IPS-18c (cell line): ENCODE results near the gene DUXA.
"Not testable (repeated sequence)": the region's sequence is repeated elsewhere in the genome, so short reads cannot be mapped to it uniquely, and the experiment has no call there.

Source experiments
- H3K4me3 ChIP-seq: 2 replicates; pipeline ENCODE4 v1.7.0; 2013; ENCODE audit warnings: low read depth, mild to moderate bottlenecking, low read length, moderate library complexity; ENCODE audit not compliant: insufficient read depth
- H3K9me3 ChIP-seq: one replicate; pipeline ENCODE4 v1.6.1; 2013; ENCODE audit warnings: mild to moderate bottlenecking, low read length, moderate library complexity; ENCODE audit not compliant: control insufficient read depth, insufficient read depth

The DUXA gene

GRCh38 chr19:57113501-57113900, 53.8 kb downstream of the DUXA start:
- H3K4me3 ChIP-seq, result not testable (repeated sequence)
- H3K9me3 ChIP-seq, result peaks cover 12% of the 10 kb centered on the region

- peaks cover 10% of the 10 kb centered on the region for H3K9me3 ChIP-seq
These were observed 56.0 kb downstream of the DUXA start for GRCh38 chr19:57111329-57111644.

GRCh38 chr19:57110592-57111328, 56.5 kb downstream of the DUXA start:
- peaks cover 10% of the 10 kb centered on the region for H3K9me3 ChIP-seq
- no peak overlapping the region for H3K4me3 ChIP-seq

More at GRCh38 chr19:57111329-57111644, 56.0 kb downstream of the DUXA start:
- H3K4me3 ChIP-seq, result no peak overlapping the region

- Histone ChIP-seq H3K4me3 (no peak overlapping the region), H3K9me3 (peaks cover 9% of the 10 kb centered on the region)
These were observed 60.5 kb downstream of the DUXA start for GRCh38 chr19:57106722-57107235.

GRCh38 chr19:57105976-57106721, 61.1 kb downstream of the DUXA start:
- H3K9me3 ChIP-seq, result peaks cover 5% of the 10 kb centered on the region
- H3K4me3 ChIP-seq, result peak overlapping the region; percentile 3; the same call in 1 of the 2 replicates
